ENCODE data around the gene EPN1.
"Not testable (repeated sequence)": the region's sequence is repeated elsewhere in the genome, so short reads cannot be mapped to it uniquely, and the experiment has no call there.

DNA sequence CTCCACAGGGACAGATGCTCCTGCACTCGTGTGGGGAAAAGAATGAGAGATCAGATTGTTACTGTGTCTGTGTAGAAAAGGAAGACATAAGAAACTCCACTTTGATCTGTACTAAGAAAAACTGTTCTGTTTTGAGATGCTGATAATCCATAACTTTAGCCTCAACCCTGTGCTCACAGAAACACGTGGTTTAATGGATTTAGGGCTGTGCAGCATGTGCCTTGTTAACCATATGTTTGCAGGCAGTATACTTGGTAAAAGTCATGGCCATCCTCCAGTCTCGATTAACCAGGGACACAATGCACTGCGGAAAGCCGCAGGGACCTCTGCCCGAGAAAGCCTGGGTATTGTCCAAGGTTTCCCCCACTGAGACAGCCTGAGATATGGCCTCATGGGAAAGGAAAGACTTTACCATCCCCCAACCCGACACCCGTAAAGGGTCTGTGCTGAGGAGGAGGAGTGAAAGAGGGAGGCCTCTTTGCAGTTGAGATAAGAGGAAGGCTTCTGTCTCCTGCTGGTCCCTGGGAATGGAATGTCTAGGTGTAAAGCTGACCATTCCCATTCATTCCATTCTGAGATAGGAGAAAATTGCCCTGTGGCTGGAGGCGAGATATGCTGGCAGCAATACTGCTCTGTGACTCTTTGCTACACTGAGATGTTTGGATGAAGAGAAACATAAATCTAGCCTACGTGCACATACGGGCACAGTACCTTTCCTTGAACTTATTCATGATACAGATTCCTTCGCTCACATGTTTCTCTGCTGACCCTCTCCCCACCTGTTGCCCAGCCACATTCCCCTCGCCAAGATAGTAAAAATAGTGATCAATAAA is 43.1 kb downstream of the EPN1 start:
- not testable (repeated sequence) for TF ChIP-seq RUNX1 (IDR thresholded peaks at IDR 0.05; ENCODE audit: low read depth); ZNF274 (IDR thresholded peaks at IDR 0.05; ENCODE audit: borderline replicate concordance, low read depth, low read length); XRCC4 (IDR thresholded peaks at IDR 0.05; ENCODE audit: extremely low read depth, insufficient read depth, insufficient read length); MAZ (CRISPR knock-in tag; conservative IDR thresholded peaks at IDR 0.05 in 1 of 2, IDR thresholded peaks at IDR 0.05 in 1 of 2); BMI1 (IDR thresholded peaks at IDR 0.05; ENCODE audit: low read length); TEAD2 (tag; IDR thresholded peaks at IDR 0.05); POLR2A (conservative IDR thresholded peaks at IDR 0.05); RBM14 (IDR thresholded peaks at IDR 0.05; ENCODE audit: borderline replicate concordance, insufficient read depth, low read depth, low read length); ZZZ3 (IDR thresholded peaks at IDR 0.05)
- TF ChIP-seq, protein P1, sequence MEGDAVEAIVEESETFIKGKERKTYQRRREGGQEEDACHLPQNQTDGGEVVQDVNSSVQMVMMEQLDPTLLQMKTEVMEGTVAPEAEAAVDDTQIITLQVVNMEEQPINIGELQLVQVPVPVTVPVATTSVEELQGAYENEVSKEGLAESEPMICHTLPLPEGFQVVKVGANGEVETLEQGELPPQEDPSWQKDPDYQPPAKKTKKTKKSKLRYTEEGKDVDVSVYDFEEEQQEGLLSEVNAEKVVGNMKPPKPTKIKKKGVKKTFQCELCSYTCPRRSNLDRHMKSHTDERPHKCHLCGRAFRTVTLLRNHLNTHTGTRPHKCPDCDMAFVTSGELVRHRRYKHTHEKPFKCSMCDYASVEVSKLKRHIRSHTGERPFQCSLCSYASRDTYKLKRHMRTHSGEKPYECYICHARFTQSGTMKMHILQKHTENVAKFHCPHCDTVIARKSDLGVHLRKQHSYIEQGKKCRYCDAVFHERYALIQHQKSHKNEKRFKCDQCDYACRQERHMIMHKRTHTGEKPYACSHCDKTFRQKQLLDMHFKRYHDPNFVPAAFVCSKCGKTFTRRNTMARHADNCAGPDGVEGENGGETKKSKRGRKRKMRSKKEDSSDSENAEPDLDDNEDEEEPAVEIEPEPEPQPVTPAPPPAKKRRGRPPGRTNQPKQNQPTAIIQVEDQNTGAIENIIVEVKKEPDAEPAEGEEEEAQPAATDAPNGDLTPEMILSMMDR (IDR thresholded peaks at IDR 0.05 in 2 of 3, conservative IDR thresholded peaks at IDR 0.05 in 1 of 3; ENCODE audit: insufficient read depth in 2 of 3, low read depth in 1 of 3, low read length in 3 of 3): not testable (repeated sequence)
- TF ChIP-seq, protein P2, sequence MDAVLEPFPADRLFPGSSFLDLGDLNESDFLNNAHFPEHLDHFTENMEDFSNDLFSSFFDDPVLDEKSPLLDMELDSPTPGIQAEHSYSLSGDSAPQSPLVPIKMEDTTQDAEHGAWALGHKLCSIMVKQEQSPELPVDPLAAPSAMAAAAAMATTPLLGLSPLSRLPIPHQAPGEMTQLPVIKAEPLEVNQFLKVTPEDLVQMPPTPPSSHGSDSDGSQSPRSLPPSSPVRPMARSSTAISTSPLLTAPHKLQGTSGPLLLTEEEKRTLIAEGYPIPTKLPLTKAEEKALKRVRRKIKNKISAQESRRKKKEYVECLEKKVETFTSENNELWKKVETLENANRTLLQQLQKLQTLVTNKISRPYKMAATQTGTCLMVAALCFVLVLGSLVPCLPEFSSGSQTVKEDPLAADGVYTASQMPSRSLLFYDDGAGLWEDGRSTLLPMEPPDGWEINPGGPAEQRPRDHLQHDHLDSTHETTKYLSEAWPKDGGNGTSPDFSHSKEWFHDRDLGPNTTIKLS (IDR thresholded peaks at IDR 0.05; ENCODE audit: borderline replicate concordance, low read depth): not testable (repeated sequence)
- TF ChIP-seq, protein P3, sequence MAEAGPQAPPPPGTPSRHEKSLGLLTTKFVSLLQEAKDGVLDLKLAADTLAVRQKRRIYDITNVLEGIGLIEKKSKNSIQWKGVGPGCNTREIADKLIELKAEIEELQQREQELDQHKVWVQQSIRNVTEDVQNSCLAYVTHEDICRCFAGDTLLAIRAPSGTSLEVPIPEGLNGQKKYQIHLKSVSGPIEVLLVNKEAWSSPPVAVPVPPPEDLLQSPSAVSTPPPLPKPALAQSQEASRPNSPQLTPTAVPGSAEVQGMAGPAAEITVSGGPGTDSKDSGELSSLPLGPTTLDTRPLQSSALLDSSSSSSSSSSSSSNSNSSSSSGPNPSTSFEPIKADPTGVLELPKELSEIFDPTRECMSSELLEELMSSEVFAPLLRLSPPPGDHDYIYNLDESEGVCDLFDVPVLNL (CRISPR knock-in tag; IDR thresholded peaks at IDR 0.05; ENCODE audit: low read depth): not testable (repeated sequence)
